Ecto neural progenitor cell (in vitro differentiated cells): ENCODE results near the gene SH3BGRL2.

Source experiments
- DNase-seq: peaks from one replicate; pipeline ENCODE4 v3.0.0-alpha.2; 2018; ENCODE audit warnings: low spot score

Gene SH3BGRL2

DNA sequence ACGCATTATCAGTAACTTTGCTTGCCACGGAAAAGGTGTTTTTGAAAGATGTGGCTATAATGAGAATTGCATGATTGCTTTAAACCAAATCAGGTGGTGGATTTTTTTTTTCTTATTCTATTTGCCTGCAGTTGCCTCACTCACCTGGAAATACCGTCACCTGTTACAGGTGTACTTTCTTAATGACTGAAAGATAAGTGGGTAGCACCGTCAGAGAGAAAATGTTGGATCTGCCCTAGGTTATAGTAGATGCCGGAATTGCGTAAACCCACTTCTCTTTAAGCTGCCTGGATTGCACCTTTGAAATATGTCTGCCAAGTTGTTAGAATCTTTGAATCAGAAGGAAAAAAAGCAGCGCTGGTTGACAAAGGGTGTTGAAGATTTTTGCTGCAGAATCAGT, 68.5 kb downstream of the SH3BGRL2 start:
- no peak for DNase-seq

DNA sequence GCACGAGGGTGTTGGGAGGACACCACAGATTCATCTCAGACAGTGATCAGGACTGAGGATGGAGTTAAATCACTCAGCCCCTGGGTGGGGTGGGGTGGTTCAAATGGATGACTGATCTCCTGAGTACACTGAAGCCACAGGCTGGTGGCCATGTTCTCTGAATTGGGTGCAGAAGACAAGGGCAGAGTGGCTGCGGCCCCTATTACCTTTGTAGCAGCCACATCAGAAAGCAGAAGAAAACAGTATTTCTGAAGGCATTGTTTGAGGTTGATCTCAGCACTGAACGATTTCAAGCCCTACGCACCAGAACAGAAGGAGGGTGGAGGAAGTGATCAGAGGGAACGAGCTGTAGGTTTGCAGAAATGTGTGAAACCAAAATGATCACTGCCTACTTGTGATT, 71.6 kb downstream of the SH3BGRL2 start:
- no peak for DNase-seq

DNA sequence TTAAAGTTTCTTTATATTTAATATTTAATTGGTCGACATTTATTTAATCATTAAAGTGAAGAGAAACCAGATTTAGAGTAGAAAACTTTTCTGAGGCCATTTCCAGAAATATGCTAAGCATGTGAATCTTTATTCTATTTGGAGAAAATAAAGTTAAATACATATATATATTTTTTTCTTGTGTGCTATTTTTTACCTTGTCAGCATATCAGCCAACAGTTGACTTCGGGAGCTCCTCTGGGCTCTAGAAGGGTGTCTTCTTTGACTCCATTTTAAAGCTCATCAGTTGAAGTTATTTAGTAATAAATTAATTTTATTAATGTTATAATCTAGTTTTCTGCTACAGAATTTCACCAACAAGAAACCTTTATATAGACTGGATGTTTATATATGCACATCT, 73.1 kb downstream of the SH3BGRL2 start:
- no peak for DNase-seq

DNA sequence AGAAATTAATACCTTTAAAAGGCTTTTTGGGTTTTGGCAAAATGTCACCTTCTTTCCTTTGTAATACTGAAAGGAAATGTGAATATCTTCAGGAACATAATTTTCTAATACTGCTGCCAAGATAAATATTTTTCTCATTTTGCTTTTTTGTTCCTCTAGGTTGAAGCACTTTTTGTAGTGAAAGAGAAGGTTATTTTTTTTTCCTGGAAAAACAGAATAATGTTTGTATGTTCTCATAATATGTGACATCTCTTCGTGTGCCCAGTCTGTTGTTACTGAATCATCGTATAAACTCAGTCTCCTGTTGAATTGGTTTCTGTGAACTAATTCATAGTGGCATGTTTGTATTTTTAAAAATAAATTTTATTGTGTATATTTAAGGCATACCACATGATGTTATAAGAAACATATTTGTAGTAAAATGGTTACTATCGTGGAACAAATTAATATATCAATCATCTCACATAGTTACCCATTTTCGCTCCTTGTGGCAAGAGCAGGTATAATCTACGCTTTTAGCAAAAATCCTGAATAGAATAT, 74.4 kb downstream of the SH3BGRL2 start:
- DNase-seq = no peak

DNA sequence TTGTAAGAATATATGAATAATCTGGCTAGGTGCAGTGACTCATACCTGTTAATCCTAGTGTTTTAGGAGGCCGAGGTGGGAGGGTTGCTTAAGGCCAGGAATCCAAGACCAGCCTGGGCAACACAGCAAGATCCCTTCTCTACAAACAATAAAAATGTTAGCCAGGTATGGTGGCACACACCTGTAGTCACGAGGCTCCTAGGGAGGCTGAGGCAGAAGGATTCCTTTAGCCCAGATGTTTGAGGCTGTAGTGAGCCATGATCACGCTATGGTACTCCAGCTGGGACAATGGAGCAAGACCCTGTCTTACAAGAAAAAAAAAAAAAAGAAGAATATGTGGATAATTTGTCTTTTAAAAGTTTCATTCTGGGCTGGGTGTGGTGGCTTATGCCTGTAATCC, 75.4 kb downstream of the SH3BGRL2 start:
- DNase-seq = no peak

DNA sequence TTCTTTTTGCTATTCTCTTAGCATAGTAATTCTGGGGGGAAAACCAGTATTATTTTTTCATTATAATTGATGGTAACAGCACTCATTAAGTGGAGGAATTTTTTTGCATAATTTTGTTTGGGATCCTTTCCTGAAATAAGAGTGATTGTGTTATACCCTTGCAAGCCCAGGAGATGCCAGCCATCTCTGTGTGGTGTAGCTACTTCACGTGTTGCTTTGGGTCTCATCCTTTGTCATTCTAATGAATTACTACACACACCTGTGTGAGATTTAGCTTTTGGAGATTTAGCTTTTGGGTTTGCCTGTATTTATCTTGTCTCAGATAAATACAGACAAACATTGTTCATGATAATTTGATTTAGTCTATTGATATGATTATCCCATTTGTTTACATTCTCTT, 76.5 kb downstream of the SH3BGRL2 start:
- DNase-seq = no peak

DNA sequence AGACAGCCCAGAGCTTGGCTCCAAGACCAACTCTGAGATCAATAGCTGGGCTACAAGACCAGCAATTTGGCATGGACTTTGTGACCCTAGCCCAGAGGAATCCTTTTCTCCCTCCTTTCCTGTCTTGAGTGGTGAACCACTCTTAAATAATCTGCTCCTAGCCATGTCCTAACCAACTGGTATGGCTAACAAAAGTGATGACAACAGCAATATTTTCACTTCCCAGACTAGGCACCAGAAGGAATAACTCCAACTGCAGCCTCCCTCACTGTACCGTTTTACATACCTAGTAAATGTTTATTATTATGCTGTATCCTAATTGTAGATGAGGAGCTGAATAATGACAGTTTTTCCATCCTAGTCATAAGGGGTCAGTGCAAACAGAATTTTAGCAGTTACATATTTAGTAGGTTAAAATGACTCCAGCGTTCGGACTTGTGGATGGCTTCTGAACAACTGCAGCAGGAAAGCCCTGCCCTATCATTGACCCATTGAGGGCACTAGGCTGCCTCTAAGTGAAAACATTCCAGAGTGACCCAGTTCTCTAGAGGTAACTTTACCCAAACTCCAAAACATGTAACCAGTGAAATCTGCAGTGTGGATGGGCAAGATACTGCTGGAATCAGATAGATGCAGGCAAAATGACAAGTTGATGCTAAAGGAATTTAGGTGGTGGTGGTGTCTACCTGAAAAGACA, 77.1 kb downstream of the SH3BGRL2 start:
- DNase-seq = no peak

DNA sequence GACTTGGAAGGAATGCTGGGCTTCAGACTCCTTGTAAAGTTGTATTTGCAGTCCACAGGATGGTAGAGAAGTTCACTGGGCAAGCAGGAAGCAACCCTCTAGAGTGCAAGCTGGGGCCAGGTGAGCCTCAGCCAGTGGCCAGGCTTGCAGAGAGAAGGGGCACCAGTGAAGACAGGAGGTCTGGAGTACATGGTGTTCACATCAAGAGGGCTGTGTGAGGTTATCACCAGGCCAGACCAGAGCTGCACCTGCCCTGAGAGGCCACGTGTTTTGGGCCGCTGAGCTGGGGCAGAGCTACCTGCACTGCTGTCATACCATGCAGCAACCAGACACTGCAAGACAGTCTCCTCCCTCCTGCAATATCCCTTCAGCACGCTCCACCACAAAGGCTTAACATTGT, 79.0 kb downstream of the SH3BGRL2 start:
- DNase-seq = no peak

DNA sequence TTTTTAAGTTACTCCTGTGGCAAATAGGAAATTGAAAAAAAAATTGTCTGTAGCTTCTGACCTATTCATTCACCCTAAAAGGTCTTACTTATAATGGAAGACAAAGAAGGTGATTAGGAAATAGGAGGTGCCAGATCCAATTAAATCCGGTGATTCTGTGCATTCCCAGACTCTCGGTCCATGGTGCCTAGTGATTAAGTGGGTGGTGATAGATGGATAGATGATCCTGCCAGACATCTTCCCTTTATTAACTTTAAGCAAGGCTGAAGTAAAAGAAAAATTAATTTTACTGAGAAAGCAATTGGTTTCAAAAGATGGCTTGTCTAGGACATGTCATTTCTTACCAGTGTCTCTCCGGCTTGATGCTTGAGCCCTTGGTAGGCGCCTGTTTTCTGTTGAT, 80.0 kb downstream of the SH3BGRL2 start:
- DNase-seq = no peak

DNA sequence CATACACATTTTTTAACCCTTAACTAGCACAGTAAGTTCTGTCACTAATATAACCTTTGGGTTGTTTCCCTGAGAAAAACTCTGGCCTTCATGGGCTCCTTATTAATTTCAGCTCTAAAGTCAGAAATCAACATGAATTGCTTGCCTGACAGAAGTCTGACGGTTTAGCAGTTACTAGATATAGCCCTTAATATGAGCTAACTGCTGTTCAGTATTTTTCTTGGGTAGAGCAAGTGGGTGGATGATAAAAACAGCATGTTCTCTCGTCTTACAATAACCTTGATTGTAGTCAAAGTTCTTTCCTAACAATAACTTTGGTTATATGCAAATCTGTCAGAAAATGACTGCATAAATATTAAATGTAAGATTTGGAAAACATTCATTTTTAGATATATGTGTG, 81.0 kb downstream of the SH3BGRL2 start:
- no peak for DNase-seq

DNA sequence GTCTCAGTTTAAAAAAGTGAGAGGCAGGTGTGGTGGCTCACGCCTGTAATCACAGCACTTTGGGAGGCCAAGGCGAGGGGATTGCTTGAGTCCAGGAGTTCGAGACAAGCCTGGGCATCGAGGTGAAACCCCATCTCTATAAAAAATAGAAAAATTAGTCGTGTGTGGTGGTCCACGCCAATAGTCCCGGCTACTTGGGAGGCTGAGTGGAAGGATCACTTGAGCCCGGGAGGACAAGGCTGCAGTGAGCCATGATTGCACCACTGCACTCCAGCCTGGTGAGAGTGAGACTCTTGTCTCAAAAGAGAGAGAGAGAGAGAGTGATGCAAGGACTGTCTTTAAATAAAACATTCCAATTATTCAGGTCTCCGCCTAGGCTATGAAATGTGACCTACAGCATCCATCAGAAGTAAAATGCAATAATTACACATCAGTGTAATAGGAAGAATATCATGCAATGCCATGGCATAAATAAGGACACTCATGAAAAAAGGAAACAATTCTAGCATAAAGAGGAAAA, 81.5 kb downstream of the SH3BGRL2 start:
- DNase-seq = no peak

DNA sequence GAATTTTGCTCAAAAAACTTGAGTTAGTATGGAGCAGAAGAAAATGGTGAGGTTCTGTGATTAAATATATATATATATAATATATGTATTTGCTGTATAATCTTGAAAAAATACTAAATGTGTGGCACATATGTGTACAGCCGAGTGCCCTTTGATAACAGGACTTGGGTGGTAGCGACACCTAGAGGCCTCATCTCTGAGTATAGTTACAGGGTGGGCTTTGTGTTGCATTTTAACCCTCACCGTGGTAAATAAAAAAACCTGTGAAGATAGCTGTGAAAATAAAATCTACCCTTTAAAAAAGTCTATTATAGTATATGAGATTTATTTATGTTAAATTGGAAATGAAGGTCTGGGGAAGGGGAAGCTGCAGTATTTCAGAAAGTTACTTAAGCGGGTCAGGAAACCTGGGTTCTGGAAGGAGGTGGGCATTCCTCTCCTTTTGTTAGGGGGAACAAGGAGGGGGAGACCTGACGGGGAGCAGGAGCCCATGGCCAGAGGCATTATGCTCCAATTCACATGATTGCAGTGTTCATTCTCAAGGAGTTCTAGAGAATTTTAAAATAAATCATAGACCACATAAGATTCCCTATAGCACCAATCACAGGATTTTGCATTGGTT, 82.7 kb downstream of the SH3BGRL2 start:
- DNase-seq = no peak

DNA sequence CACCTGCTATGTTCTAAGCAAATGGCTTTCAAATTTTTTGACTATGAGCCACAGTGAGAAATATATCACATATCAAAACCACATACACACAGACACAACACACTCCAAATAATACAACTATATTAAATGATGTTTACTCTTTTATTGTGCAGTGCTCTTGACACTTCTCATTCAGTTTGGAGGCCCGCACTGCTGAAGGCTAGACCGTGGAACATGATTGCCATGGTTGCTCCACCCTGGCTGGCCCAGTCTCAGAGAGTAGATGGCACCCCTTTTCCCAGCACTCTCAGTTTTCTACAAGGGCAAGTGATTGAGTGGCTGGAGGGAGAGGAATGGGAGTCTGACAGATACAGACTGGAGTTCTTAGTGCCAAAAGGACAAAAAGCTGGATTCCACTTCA, 86.9 kb downstream of the SH3BGRL2 start:
- no peak for DNase-seq

DNA sequence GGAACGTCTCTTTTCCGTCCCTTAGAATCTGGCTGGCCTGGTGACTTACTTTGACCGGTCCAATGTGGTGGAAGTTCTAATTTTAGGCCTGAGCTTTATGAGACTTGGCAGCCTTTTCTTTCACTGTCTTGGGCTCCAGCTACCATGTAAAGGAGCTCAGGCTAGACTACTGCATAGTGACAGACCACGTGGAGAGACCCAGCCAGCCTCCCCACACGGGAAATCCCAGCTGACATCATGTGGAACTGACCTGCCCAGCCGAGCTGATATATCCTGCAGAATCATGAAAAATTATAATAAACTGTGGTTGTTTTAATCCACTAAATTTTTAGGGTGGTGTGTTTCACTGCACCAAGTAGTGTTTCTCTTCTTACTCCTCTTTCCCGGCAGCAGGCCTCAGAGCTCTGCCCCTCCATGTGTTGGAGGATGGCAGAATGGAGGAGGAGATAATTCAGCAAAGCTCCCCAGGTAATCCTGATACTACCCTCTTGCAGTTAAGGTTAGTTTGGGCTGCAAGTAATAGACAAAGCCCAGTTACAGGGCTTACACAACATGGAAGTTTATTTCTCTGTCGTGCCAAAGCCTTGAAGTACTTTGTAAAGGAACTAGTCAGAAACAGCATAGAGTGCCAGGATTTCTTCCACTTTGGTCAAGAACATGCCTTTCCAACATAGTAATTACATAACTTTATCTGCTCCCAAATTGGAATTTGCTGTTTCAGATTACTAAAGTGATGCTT, 87.5 kb downstream of the SH3BGRL2 start:
- DNase-seq = no peak

DNA sequence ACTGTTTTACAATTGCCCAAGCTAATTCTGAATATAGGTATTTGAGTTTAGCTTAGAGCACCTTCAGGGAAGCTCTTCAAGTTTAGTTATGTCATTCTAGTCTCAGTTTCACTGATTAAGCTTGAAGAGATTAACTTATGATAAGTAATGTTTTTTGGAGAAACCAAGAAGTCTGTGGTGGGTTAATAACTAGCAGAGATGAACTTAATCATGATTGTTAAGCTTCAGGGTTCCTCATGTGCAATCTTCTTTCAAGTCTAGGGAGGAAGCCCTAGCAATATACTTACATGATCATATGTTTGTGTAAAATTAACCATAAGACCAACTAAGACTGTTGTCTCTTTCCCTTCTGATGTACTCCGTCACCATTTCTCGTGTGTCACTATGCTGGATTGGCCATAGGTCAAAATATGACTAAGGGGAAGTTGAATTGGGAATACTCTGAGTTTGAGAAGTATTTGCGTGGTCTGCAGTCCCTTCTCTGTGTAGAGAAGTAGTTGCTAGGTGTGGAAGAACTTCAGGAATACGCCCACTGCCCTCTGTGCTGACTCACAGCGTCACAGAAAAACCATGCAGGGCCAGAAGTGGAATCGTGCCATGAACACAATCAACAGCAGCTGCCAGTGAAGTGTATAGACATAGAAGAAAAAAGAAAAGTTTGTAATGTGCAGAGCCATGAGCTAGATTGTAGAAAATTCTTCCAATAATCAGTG, 88.3 kb downstream of the SH3BGRL2 start:
- no peak for DNase-seq

DNA sequence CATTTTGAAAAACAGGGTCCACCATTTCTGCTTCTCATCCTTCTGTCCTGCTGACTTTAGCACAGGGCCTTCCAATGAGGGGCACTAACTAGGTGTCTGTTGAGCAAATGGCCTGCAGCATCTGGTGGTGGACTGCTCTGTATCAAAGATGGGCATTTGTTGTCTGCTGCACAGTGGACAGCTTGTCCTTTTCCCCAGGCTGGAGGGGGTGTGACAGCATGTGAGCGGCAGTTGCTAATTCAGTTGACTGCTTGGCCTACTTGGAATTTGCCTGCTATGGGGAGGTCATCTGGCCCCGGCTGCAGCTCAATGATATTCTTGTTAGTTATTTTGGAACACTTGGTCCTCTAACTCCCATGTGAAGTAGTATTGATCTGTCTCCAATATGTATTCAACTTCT, 93.7 kb downstream of the SH3BGRL2 start:
- no peak for DNase-seq

DNA sequence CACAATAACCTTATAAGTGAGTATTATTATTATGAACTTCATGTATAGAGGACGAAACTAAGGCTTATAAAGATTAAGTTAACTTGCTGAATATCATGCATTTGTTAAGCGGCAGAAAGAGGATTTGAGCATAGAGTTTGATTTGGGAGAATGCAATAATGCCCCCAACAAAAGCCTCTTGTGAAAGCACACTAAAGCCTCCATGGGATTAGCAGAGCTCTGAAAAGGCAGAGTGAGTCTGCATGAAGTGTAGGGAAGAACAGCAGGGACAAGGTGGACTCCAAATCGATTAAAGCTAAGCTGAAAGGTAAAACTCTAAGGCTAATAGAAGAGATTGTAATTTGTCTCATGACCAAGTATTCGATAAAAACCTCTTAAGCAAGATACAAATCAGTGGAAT, 100.3 kb downstream of the SH3BGRL2 start:
- no peak for DNase-seq

DNA sequence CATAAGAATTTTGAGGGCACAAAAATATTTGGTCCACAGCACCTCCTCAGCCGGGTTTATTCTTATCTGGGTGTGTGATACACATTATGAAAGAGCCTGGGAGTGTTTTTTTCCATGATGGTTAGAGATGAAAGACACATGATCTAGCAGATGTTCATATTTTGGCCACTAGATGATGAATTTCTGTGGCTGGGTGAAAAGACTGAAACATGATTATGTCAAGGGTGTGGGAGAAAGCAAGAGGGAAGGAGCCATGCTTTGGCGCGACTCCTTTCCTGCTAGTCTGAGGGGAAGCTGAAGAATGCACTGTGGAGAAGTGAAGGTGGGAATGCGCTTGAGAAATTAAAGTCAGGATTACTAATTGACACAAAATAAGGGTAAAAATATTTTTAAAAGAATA, 102.3 kb downstream of the SH3BGRL2 start:
- no peak for DNase-seq

DNA sequence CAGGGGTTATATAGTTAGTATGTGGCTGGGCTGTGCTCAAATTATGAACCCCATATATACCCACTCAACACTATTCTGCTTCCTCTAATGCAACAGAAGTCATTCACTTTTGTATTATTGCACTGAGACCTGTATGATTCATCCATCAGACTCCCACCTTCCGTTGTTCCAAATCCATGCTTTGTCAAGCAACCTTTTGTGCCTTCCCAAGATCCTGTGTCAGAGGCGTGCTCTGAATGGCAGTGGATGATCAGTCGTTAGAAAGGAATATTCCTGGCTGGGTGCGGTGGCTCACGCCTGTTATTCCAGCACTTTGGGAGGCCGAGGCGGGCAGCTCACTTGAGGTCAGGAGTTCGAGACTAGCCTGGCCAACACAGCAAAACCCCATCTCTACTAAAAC, 103.2 kb downstream of the SH3BGRL2 start:
- DNase-seq = no peak

DNA sequence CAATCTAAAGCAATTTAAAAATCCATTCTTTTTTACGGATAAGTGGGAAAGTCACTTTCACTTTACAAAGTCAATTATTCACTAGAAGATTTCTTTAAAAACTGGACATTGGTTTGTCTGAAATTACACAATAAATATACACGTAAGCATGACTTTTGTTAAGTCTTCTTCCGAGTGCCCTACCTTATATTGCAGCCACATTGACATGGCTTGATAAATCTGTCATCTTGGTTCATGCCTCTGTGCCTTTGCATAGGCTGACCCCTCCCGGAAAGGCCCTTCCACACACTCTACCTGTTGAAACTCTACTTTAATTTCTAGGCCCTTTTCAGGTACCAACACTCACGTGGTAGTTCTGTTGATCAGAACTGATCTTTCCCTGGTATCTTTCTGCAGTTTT, 104.1 kb downstream of the SH3BGRL2 start:
- DNase-seq = no peak

DNA sequence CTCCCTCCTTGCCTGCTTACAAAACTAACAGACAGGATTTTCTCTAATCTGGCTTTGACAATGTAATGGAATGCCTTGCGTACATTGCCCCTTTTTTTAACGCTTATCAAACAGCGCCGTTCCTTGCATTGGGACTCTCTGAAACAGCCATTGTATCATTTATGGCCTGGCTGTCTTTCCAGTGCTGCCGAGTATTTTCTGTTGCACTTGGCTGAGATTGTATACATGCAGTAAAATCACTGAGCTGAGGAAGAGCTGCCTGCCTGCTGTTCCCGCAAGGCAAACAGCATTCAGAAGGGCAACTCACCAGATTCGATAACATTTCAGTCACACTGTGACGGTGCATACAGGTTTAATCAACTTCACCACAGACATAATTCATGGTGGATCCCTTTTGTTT, 106.0 kb downstream of the SH3BGRL2 start:
- DNase-seq = no peak

DNA sequence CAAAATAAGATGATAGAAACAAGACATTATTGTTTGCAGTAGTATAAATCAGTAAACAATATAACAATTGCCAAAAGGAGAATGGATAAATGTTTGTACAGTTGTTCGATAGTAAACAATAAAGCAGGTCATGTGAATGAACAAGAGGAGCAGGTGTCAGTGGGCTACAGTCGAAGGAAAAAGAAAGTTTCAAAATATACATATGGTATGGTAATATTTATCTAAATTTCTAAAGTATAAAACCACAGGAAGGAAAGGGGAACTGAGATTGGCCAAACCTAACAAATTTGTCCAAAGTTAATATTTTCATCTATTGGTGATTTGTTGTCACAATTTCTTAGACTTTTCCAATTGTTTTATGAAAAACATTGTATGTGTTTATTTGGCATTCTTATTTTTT, 110.9 kb downstream of the SH3BGRL2 start:
- no peak for DNase-seq
